Activated CD4-positive, CD25-positive, alpha-beta regulatory T cell treated with anti-CD3 and anti-CD28 coated beads, Interleukin-2, amount 50 U/mL, for 16 hours (primary cell): ENCODE results near the gene MAML2.

Experiments
- DNase-seq: peaks from one replicate; pipeline ENCODE4 v3.0.0-alpha.2; 2020; ENCODE audit warnings: low read depth, low spot score

MAML2 gene

GRCh38 chr11:96241331-96241841 is 101.6 kb downstream of the MAML2 start:
- no peak for DNase-seq

- no peak for DNase-seq
Observed at GRCh38 chr11:96238563-96239135, 104.3 kb downstream of the MAML2 start.

- DNase-seq = no peak
Observed at GRCh38 chr11:96237766-96238266, 105.2 kb downstream of the MAML2 start.

- no peak for DNase-seq
Observed at GRCh38 chr11:96235751-96236150, 107.2 kb downstream of the MAML2 start.

- no peak for DNase-seq
Observed at GRCh38 chr11:96234866-96235441, 108.0 kb downstream of the MAML2 start.

- DNase-seq = no peak
Observed at GRCh38 chr11:96232132-96232531, 110.9 kb downstream of the MAML2 start.

- DNase-seq = no peak
Observed at GRCh38 chr11:96230686-96231085, 112.3 kb downstream of the MAML2 start.

- DNase-seq = no peak
Observed at GRCh38 chr11:96229354-96229977, 113.5 kb downstream of the MAML2 start.

GRCh38 chr11:96228910-96229309 is 114.1 kb downstream of the MAML2 start:
- DNase-seq = no peak

- DNase-seq = no peak
Observed at GRCh38 chr11:96228473-96228891, 114.5 kb downstream of the MAML2 start.

GRCh38 chr11:96227244-96227643 is 115.8 kb downstream of the MAML2 start:
- no peak for DNase-seq

GRCh38 chr11:96223083-96223482 is 119.9 kb downstream of the MAML2 start:
- no peak for DNase-seq

GRCh38 chr11:96222102-96222501 is 120.9 kb downstream of the MAML2 start:
- no peak for DNase-seq

GRCh38 chr11:96221244-96222070 is 121.5 kb downstream of the MAML2 start:
- no peak for DNase-seq

GRCh38 chr11:96219981-96220623 is 122.9 kb downstream of the MAML2 start:
- no peak for DNase-seq

- DNase-seq = no peak
Observed at GRCh38 chr11:96218901-96219300, 124.1 kb downstream of the MAML2 start.

- DNase-seq = no peak
Observed at GRCh38 chr11:96218006-96218405, 125.0 kb downstream of the MAML2 start.

GRCh38 chr11:96217206-96217605 is 125.8 kb downstream of the MAML2 start:
- DNase-seq = no peak

- DNase-seq = no peak
Observed at GRCh38 chr11:96215826-96216225, 127.2 kb downstream of the MAML2 start.

GRCh38 chr11:96215110-96215782 is 127.7 kb downstream of the MAML2 start:
- DNase-seq = no peak

GRCh38 chr11:96214777-96215109 is 128.3 kb downstream of the MAML2 start:
- no peak for DNase-seq
